HepG2 (cell line): ENCODE results near the gene NRGN. TPM values are rescaled to one million over a fixed set of nuclear protein-coding genes. Genes with fewer than 3 reads are reported as not detected.
A peak's percentile ranks its signal among the peaks of the same experiment; 100 is the strongest.

Experiments used
- CENPBD1 ChIP-seq: sonication (generic); formaldehyde crosslinking; IDR thresholded peaks from 2 replicates; pipeline ENCODE4 v1.8.0; 2022; ENCODE audit warnings: missing genetic modification reagents, low read depth, mild to moderate bottlenecking, borderline replicate concordance
- EP300 ChIP-seq, 3 experiments: sonication (generic) in 1 of 3; formaldehyde crosslinking in 1 of 3; IDR thresholded peaks; 2 replicates each; pipeline versions ENCODE4 v1.5.1 to v1.6.1; 2011 to 2020; ENCODE audit warnings: low read depth in 2 of 3, low read length in 2 of 3, borderline replicate concordance in 1 of 3, improper control_type of control experiment in 1 of 3, mild to moderate bottlenecking in 1 of 3, missing genetic modification reagents in 1 of 3, moderate library complexity in 1 of 3
- ETV5 ChIP-seq: IDR thresholded peaks from 2 replicates; pipeline ENCODE4 v1.6.1; 2018; ENCODE audit warnings: missing biosample characterization, missing genetic modification reagents, inconsistent platforms, borderline replicate concordance
- HNRNPH1 ChIP-seq: fragments of 200-400 bp; formaldehyde crosslinking; optimal IDR thresholded peaks from 2 replicates; pipeline ENCODE3; 2017; ENCODE audit warnings: mild to moderate bottlenecking, low read depth, low read length
- KAT2B ChIP-seq: fragments of 150-350 bp; IDR thresholded peaks from 2 replicates; pipeline ENCODE4 v1.6.1; 2014; ENCODE audit warnings: low read depth, low read length, borderline replicate concordance
- PAWR ChIP-seq: sonication (generic); formaldehyde crosslinking; IDR thresholded peaks from 2 replicates; pipeline ENCODE4 v1.4.0; 2020; ENCODE audit warnings: missing genetic modification reagents, mild to moderate bottlenecking, borderline replicate concordance
- RFX5 ChIP-seq: IDR thresholded peaks from 2 replicates; pipeline ENCODE4 v1.6.1; 2011; ENCODE audit warnings: low read depth, low read length, improper control_type of control experiment
- SAP130 ChIP-seq: IDR thresholded peaks from 2 replicates; pipeline ENCODE4 v1.6.1; 2016; ENCODE audit warnings: low read depth
- SPEN ChIP-seq: sonication (generic); formaldehyde crosslinking; IDR thresholded peaks from 2 replicates; pipeline ENCODE4 v1.5.1; 2020; ENCODE audit warnings: low read depth, mild to moderate bottlenecking, missing genetic modification reagents
- YY1 ChIP-seq: IDR thresholded peaks from 2 replicates; pipeline ENCODE4 v1.6.1; 2011; ENCODE audit warnings: low read length, low read depth, moderate library complexity, mild to moderate bottlenecking; ENCODE audit not compliant: insufficient read depth, insufficient replicate concordance
- ZBTB3 ChIP-seq: sonication (generic); formaldehyde crosslinking; IDR thresholded peaks from 2 replicates; pipeline ENCODE4 v1.4.0; 2020; ENCODE audit warnings: low read depth, mild to moderate bottlenecking, moderate library complexity, missing genetic modification reagents, borderline replicate concordance
- ZFX ChIP-seq: sonication (generic); formaldehyde crosslinking; IDR thresholded peaks from 2 replicates; pipeline ENCODE4 v1.4.0; 2020; ENCODE audit warnings: mild to moderate bottlenecking, low read depth, missing genetic modification reagents, moderate library complexity
- ZMYM3 ChIP-seq: sonication (generic); formaldehyde crosslinking; IDR thresholded peaks from 2 replicates; pipeline ENCODE4 v1.5.1; 2020; ENCODE audit warnings: mild to moderate bottlenecking, missing genetic modification reagents
- ZNF292 ChIP-seq: sonication (generic); formaldehyde crosslinking; IDR thresholded peaks from 2 replicates; pipeline ENCODE4 v1.8.1; 2022; ENCODE audit warnings: mild to moderate bottlenecking, low read depth, missing genetic modification reagents, borderline replicate concordance
- ZNF296 ChIP-seq: sonication (generic); formaldehyde crosslinking; conservative IDR thresholded peaks from 2 replicates; pipeline ENCODE4 v1.5.0; 2020; ENCODE audit warnings: mild to moderate bottlenecking, missing genetic modification reagents
- ZNF343 ChIP-seq: sonication (generic); formaldehyde crosslinking; IDR thresholded peaks from 2 replicates; pipeline ENCODE4 v1.4.0; 2020; ENCODE audit warnings: mild to moderate bottlenecking, missing genetic modification reagents
- ZNF367 ChIP-seq: sonication (generic); formaldehyde crosslinking; IDR thresholded peaks from 2 replicates; pipeline ENCODE4 v1.4.0; 2020; ENCODE audit warnings: missing genetic modification reagents, borderline replicate concordance
- ZNF546 ChIP-seq: sonication (generic); formaldehyde crosslinking; conservative IDR thresholded peaks from 2 replicates; pipeline ENCODE4 v1.8.1; 2023; ENCODE audit warnings: mild to moderate bottlenecking, missing genetic modification reagents
- ZNF678 ChIP-seq: sonication (generic); formaldehyde crosslinking; IDR thresholded peaks from 2 replicates; pipeline ENCODE4 v1.4.0; 2020; ENCODE audit warnings: mild to moderate bottlenecking, missing genetic modification reagents
- ZNF687 ChIP-seq: sonication (generic); formaldehyde crosslinking; IDR thresholded peaks from 2 replicates; pipeline ENCODE4 v1.5.1; 2020; ENCODE audit warnings: mild to moderate bottlenecking, missing genetic modification reagents, moderate library complexity
- ZNF709 ChIP-seq: sonication (generic); formaldehyde crosslinking; IDR thresholded peaks from 2 replicates; pipeline ENCODE4 v1.5.0; 2020; ENCODE audit warnings: mild to moderate bottlenecking, missing genetic modification reagents
- ZNF768 ChIP-seq: sonication (generic); formaldehyde crosslinking; IDR thresholded peaks from 2 replicates; pipeline ENCODE4 v1.4.0; 2020; ENCODE audit warnings: missing genetic modification reagents
- ZNF775 ChIP-seq: sonication (generic); formaldehyde crosslinking; IDR thresholded peaks from 2 replicates; pipeline ENCODE4 v1.4.0; 2020; ENCODE audit warnings: missing genetic modification reagents, mild to moderate bottlenecking, moderate library complexity, borderline replicate concordance
- ZSCAN22 ChIP-seq: sonication (generic); formaldehyde crosslinking; IDR thresholded peaks from 2 replicates; pipeline ENCODE4 v1.4.0; 2020; ENCODE audit warnings: mild to moderate bottlenecking, missing genetic modification reagents
- polyA plus RNA-seq, 8 experiments: library from polyadenylated mRNA; depleted of rRNA in 3 of 8; stranded (reverse) in 7 of 8; unstranded in 1 of 8; fragments of >200 nt; fragmentation: Illumina TruSeq in 4 of 8; extraction: Trizol in 4 of 8; gene quantifications; 2 replicates each; pipeline versions ENCODE4 v1.2.1 to v1.2.3, GENCODE V29; 2011 to 2016; ENCODE audit warnings: low read depth in 4 of 8, missing spikeins in 1 of 8, mixed read lengths in 1 of 8; ENCODE audit not compliant: insufficient read depth in 1 of 8
- total RNA-seq, 5 experiments: library from RNA; depleted of rRNA; stranded (reverse); fragments of >200 nt; fragmentation: Illumina TruSeq; extraction: Trizol; gene quantifications; 2 replicates each; pipeline ENCODE4 v1.2.3, GENCODE V29; 2016; ENCODE audit warnings: low read depth in 1 of 5

NRGN gene
- total and polyA plus RNA-seq, 2 of the 13 experiments (the other 11 are each of a cell fraction or from before 2014, with no cell fraction given): 0.22 TPM; not detected in 1

GRCh38 chr11:124758355-124759265 is 18.9 kb downstream of the NRGN start (continued):
- TF ChIP-seq ZNF775 (CRISPR knock-in tag): no peak
- TF ChIP-seq EP300 (IDR thresholded peaks at IDR 0.05; ENCODE audit: low read depth in 2 of 2, low read length in 2 of 2): no peak
- no peak for TF ChIP-seq EP300 (CRISPR knock-in tag; IDR thresholded peaks at IDR 0.05; ENCODE audit: borderline replicate concordance)
- TF ChIP-seq ZNF678 (CRISPR knock-in tag): 0 out of 2 replicates have a peak, but pooled peaks have one; percentile 45
- TF ChIP-seq HNRNPH1: no peak
- no peak for TF ChIP-seq ZSCAN22 (CRISPR knock-in tag)
- TF ChIP-seq RFX5: no peak
- 0 out of 2 replicates have a peak, but pooled peaks have one; percentile 53 for TF ChIP-seq SPEN (CRISPR knock-in tag)
- 0 out of 2 replicates have a peak, but pooled peaks have one; percentile 76 for TF ChIP-seq ZNF546
- no peak for TF ChIP-seq ZMYM3
- TF ChIP-seq ZNF296 (CRISPR knock-in tag): no peak
- peak; percentile 24; the same call in 1 of the 2 replicates for TF ChIP-seq ZNF768 (CRISPR knock-in tag)
- 0 out of 2 replicates have a peak, but pooled peaks have one; percentile 23 for TF ChIP-seq ZBTB3 (CRISPR knock-in tag)
- TF ChIP-seq ZNF687 (CRISPR knock-in tag): 0 out of 2 replicates have a peak, but pooled peaks have one; percentile 24
- peak; percentile 37; the same call in 1 of the 2 replicates for TF ChIP-seq ZFX (CRISPR knock-in tag)
- no peak for TF ChIP-seq ZNF343
- TF ChIP-seq PAWR (CRISPR knock-in tag): no peak
- TF ChIP-seq ZNF709 (CRISPR knock-in tag): no peak
- no peak for TF ChIP-seq CENPBD1
- no peak for TF ChIP-seq ZNF292
- TF ChIP-seq ZNF367: no peak
- peak; percentile 28; the same call in 1 of the 2 replicates for TF ChIP-seq ETV5 (CRISPR knock-in tag)
- no peak for TF ChIP-seq KAT2B
- peak; percentile 31 for TF ChIP-seq YY1
- peak; percentile 45 for TF ChIP-seq SAP130 (CRISPR knock-in tag)
